ENCODE results near the gene SLC35E4.

Gene SLC35E4

DNA sequence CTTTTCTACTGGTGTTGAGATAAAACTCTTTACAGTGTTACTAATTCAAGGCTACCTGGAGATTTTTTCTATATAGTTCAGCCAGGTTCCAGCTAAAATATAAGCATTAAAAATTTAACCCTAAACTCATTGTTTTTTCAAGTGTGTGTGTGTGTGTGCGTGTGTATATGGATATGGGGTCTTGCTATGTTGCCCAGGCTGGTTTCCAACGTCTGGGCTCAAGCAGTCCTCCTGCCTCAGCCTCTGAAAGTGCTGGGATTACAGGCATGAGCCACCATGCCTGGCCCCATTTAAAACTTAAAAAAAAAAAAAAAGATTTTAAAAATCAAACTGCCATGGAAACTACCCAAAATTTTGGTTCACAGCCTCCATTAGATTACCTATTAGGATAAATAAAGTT lies 39.4 kb upstream of the SLC35E4 start:
- no peak for TF ChIP-seq POLR2AphosphoS5 (IDR thresholded peaks at IDR 0.05; ENCODE audit: low read depth, low read length)
- no peak for TF ChIP-seq SIN3A (IDR thresholded peaks at IDR 0.05; ENCODE audit: borderline replicate concordance, insufficient read depth, low read length)
- no peak for TF ChIP-seq TAF1 (IDR thresholded peaks at IDR 0.05; ENCODE audit: borderline replicate concordance, insufficient read depth, low read length)
- TF ChIP-seq FOXP2 (optimal IDR thresholded peaks at IDR 0.05; ENCODE audit: borderline replicate concordance, extremely low read depth, extremely low read length, insufficient read depth) = no peak
- TF ChIP-seq, protein P1, sequence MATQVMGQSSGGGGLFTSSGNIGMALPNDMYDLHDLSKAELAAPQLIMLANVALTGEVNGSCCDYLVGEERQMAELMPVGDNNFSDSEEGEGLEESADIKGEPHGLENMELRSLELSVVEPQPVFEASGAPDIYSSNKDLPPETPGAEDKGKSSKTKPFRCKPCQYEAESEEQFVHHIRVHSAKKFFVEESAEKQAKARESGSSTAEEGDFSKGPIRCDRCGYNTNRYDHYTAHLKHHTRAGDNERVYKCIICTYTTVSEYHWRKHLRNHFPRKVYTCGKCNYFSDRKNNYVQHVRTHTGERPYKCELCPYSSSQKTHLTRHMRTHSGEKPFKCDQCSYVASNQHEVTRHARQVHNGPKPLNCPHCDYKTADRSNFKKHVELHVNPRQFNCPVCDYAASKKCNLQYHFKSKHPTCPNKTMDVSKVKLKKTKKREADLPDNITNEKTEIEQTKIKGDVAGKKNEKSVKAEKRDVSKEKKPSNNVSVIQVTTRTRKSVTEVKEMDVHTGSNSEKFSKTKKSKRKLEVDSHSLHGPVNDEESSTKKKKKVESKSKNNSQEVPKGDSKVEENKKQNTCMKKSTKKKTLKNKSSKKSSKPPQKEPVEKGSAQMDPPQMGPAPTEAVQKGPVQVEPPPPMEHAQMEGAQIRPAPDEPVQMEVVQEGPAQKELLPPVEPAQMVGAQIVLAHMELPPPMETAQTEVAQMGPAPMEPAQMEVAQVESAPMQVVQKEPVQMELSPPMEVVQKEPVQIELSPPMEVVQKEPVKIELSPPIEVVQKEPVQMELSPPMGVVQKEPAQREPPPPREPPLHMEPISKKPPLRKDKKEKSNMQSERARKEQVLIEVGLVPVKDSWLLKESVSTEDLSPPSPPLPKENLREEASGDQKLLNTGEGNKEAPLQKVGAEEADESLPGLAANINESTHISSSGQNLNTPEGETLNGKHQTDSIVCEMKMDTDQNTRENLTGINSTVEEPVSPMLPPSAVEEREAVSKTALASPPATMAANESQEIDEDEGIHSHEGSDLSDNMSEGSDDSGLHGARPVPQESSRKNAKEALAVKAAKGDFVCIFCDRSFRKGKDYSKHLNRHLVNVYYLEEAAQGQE (IDR thresholded peaks at IDR 0.05; ENCODE audit: insufficient read depth in 1 of 2, low read depth in 2 of 2, low read length in 2 of 2) = no peak

DNA sequence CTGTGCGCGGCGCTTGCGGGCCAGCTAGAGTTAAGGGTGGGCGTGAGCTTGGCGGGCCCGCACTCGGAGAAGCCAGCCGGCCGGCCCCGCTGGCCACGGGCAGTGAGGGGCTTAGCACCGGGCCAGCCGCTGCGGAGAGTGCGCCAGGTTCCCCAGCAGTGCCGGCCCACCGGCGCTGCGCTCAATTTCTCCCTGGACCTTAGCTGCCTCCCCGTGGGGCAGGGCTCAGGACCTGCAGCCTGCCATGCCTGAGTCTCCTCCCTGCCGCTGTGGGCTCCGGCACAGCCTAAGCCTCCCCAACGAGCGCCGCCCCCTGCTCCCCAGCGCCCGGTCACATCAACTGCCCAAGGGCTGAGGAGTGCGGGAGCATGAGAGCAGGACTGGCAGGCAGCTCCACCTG lies 38.7 kb upstream of the SLC35E4 start:
- TF ChIP-seq SIN3A (IDR thresholded peaks at IDR 0.05; ENCODE audit: borderline replicate concordance, insufficient read depth, low read length) (no peak), TAF1 (IDR thresholded peaks at IDR 0.05; ENCODE audit: borderline replicate concordance, insufficient read depth, low read length) (no peak), POLR2AphosphoS5 (IDR thresholded peaks at IDR 0.05; ENCODE audit: low read depth, low read length) (no peak), FOXP2 (optimal IDR thresholded peaks at IDR 0.05; ENCODE audit: borderline replicate concordance, extremely low read depth, extremely low read length, insufficient read depth) (no peak)
- TF ChIP-seq, protein P1 (IDR thresholded peaks at IDR 0.05; ENCODE audit: insufficient read depth in 1 of 2, low read depth in 2 of 2, low read length in 2 of 2) = no peak

DNA sequence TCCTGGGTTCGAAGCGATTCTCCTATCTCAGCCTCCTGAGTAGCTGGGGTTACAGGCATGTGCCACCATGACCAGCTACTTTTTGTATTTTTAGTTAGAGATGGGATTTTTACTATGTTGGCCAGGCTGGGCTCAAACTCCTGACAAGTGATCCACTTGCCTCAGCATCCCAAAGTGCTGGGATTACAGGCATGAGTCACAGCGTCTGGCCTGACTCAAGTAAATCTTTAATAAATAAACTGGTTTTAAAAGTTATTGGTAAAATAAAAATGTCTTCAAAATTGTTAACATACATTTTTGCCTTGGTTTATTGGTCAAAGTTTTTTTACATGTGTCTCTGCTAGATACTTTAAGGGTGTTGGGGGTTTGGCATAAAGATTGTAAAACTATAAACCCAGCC lies 36.6 kb upstream of the SLC35E4 start:
- TF ChIP-seq FOXP2 (optimal IDR thresholded peaks at IDR 0.05; ENCODE audit: borderline replicate concordance, extremely low read depth, extremely low read length, insufficient read depth) = no peak
- TF ChIP-seq POLR2AphosphoS5 (IDR thresholded peaks at IDR 0.05; ENCODE audit: low read depth, low read length) = no peak
- TF ChIP-seq SIN3A (IDR thresholded peaks at IDR 0.05; ENCODE audit: borderline replicate concordance, insufficient read depth, low read length) = no peak
- TF ChIP-seq, protein P1 (IDR thresholded peaks at IDR 0.05; ENCODE audit: insufficient read depth in 1 of 2, low read depth in 2 of 2, low read length in 2 of 2) = no peak
- TF ChIP-seq TAF1 (IDR thresholded peaks at IDR 0.05; ENCODE audit: borderline replicate concordance, insufficient read depth, low read length) = no peak

DNA sequence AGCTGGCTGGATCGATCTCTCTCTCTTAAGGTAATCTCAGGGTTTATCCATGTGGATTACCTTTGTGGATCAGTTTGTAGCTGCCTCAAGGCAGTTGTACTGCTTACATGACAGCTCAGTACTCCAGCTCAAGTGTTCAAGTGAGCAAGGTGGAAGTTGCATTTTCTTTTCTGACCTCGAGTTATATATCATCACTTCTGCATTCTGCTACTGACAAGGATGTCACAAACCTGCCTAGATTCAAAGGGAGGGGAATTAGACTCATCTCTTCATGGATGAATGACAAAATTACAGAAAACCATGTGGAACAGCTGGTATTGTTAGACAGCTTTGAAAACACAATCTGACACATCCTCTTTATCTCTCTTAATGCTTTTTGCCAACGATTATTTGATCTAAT lies 34.7 kb upstream of the SLC35E4 start:
- TF ChIP-seq, protein P1 (IDR thresholded peaks at IDR 0.05; ENCODE audit: insufficient read depth in 1 of 2, low read depth in 2 of 2, low read length in 2 of 2) = no peak
- no peak for TF ChIP-seq SIN3A (IDR thresholded peaks at IDR 0.05; ENCODE audit: borderline replicate concordance, insufficient read depth, low read length)
- no peak for TF ChIP-seq TAF1 (IDR thresholded peaks at IDR 0.05; ENCODE audit: borderline replicate concordance, insufficient read depth, low read length)
- TF ChIP-seq FOXP2 (optimal IDR thresholded peaks at IDR 0.05; ENCODE audit: borderline replicate concordance, extremely low read depth, extremely low read length, insufficient read depth) = no peak
- no peak for TF ChIP-seq POLR2AphosphoS5 (IDR thresholded peaks at IDR 0.05; ENCODE audit: low read depth, low read length)

DNA sequence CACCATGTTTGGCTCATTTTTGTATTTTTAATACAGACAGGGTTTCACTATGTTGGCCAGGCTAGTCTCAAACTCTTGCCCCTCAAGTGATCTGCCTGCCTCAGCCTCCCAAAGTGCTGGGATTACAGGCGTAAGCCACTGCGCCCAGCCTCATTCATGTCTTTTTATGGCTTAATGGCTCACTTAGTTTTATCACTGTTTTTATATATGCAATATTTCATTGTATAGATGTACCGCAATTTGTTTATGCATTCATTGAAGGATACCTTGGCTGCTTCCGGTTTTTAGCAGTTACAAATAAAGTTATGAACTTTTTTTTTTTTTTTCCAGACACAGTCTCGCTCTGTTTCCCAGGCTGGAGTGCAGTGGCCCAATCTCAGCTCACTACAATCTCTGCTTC lies 34.1 kb upstream of the SLC35E4 start:
- TF ChIP-seq, protein P1 (IDR thresholded peaks at IDR 0.05; ENCODE audit: insufficient read depth in 1 of 2, low read depth in 2 of 2, low read length in 2 of 2) = no peak
- no peak for TF ChIP-seq TAF1 (IDR thresholded peaks at IDR 0.05; ENCODE audit: borderline replicate concordance, insufficient read depth, low read length)

Measured in PFSK-1 (cell line).